HFFc6 (cell line): Measurements from ENCODE around the gene SORBS2. TPM values are rescaled to one million over a fixed set of nuclear protein-coding genes. Genes with fewer than 3 reads are reported as not detected.

Experiments
- DNase-seq: peaks from one replicate; pipeline ENCODE4 v3.0.0-alpha.2; 2018
- H3K27ac Mint-ChIP-seq: 2 replicates; pipeline ENCODE4 v1.8.0; 2020; ENCODE audit warnings: mild to moderate bottlenecking, mixed read lengths
- H3K27me3 Mint-ChIP-seq: 2 replicates; pipeline ENCODE4 v1.8.0; 2021; ENCODE audit warnings: mild to moderate bottlenecking, moderate library complexity, mixed read lengths; ENCODE audit not compliant: insufficient read depth
- H3K36me3 Mint-ChIP-seq: 2 replicates; pipeline ENCODE4 v1.8.0; 2021; ENCODE audit warnings: low read depth, mixed read lengths
- H3K4me1 Mint-ChIP-seq: 2 replicates; pipeline ENCODE4 v1.8.0; 2020; ENCODE audit warnings: low read depth, mixed read lengths
- H3K4me3 Mint-ChIP-seq: 2 replicates; pipeline ENCODE4 v1.8.0; 2020; ENCODE audit warnings: mild to moderate bottlenecking, moderate library complexity, mixed read lengths
- H3K9me3 Mint-ChIP-seq: 2 replicates; pipeline ENCODE4 v1.8.0; 2020; ENCODE audit warnings: mild to moderate bottlenecking, mixed read lengths
- total RNA-seq, 6 experiments: library from RNA; stranded (reverse); fragmentation: NEBNext Ultra II Directional; extraction: Animal tissue kit (Norgen Biotek cat#: 25700); gene quantifications; 2 replicates in 1 of 6; 3 replicates in 5 of 6; pipeline ENCODE4 v1.2.3, GENCODE V29; 2021
- TF ChIP-seq, protein P1 (sequence below): fragments of 200-600 bp; sonication (generic); IDR thresholded peaks from 2 replicates; pipeline ENCODE4 v1.5.0; 2021; ENCODE audit warnings: antibody characterized with exemption, mild to moderate bottlenecking

Gene SORBS2
- total RNA-seq, 6 experiments from 2014 or later: 0.48 to 3.6 (median 0.72) TPM

DNA sequence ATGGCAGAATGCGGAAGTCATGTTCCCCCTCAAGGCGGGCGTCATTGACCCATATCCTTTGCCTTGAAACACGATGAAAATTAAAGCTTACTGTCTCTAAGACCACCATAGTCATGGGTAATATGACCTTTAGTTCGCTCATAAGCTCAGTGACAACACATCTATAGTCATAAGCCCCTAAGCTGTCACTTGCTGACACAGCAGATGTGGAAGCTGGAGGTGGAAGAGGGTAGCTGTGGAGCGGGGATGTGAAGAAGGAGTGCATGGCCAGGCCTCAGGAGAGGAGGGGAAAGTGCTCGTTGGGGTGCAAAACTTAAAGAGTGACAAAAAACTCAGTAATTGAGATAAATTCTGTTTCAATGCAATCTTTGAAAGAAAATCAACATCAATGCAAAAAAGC lies 142.7 kb downstream of the SORBS2 start:
- H3K4me1 Mint-ChIP-seq: peaks cover 7% of the 10 kb centered on the region; the same call in 1 of the 2 replicates
- no peaks in the 10 kb centered on the region for H3K9me3 Mint-ChIP-seq
- no peak for DNase-seq
- TF ChIP-seq, protein P1, sequence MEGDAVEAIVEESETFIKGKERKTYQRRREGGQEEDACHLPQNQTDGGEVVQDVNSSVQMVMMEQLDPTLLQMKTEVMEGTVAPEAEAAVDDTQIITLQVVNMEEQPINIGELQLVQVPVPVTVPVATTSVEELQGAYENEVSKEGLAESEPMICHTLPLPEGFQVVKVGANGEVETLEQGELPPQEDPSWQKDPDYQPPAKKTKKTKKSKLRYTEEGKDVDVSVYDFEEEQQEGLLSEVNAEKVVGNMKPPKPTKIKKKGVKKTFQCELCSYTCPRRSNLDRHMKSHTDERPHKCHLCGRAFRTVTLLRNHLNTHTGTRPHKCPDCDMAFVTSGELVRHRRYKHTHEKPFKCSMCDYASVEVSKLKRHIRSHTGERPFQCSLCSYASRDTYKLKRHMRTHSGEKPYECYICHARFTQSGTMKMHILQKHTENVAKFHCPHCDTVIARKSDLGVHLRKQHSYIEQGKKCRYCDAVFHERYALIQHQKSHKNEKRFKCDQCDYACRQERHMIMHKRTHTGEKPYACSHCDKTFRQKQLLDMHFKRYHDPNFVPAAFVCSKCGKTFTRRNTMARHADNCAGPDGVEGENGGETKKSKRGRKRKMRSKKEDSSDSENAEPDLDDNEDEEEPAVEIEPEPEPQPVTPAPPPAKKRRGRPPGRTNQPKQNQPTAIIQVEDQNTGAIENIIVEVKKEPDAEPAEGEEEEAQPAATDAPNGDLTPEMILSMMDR: no peak
- peaks cover 7% of the 10 kb centered on the region for H3K27me3 Mint-ChIP-seq
- H3K4me3 Mint-ChIP-seq: no peak overlapping the region
- no peak overlapping the region for H3K27ac Mint-ChIP-seq
- no peaks in the 10 kb centered on the region for H3K36me3 Mint-ChIP-seq

DNA sequence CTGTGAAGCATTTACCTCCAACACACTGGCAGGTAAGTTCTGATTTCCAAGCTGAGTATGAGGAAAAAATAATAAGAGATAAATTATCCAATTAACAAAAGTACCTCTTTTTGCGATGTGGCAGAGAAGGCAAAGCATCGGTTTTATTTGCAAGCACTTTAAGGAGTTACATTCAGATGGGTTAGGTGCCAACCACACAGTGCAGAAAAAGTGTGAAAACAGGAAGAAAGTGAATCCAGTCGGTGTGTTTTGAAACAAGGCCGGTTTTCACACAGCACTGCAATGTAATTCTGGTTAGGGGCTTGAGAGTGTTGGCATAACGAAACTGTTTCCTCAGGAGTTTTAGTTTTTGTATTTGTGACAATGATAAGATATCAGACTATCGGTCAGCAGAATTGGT lies 145.8 kb downstream of the SORBS2 start:
- H3K9me3 Mint-ChIP-seq: no peaks in the 10 kb centered on the region
- H3K27me3 Mint-ChIP-seq: peaks cover 13% of the 10 kb centered on the region

DNA sequence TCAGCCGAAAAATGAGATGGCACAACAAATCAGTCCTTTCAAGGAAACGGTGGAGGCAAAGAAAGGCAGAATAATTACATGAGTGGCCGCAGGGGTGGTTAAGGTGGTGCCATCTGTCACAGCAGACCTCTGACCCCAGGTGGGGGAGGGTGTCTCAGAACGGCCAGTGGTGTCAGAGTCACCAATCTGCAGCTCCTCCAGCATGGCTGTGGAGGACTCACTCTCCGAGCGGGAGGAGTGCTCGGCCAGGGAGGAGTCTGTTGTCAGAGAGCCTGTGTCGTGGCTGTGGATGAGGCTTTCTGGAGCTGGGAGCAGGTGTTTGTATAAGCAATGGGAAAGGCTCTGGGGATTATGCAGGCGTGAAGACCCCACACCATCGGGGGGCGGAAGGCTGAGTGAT lies 146.3 kb downstream of the SORBS2 start:
- no peak overlapping the region for H3K27ac Mint-ChIP-seq
- no peaks in the 10 kb centered on the region for H3K4me1 Mint-ChIP-seq
- H3K4me3 Mint-ChIP-seq: no peak overlapping the region
- H3K9me3 Mint-ChIP-seq: no peaks in the 10 kb centered on the region
- no peaks in the 10 kb centered on the region for H3K36me3 Mint-ChIP-seq
- peaks cover 12% of the 10 kb centered on the region for H3K27me3 Mint-ChIP-seq
- no peak for DNase-seq
- TF ChIP-seq, protein P1: no peak

More for the DNA sequence above, 145.8 kb downstream of the SORBS2 start:
- Mint-ChIP-seq H3K27ac (no peak overlapping the region), H3K4me3 (no peak overlapping the region), H3K4me1 (no peaks in the 10 kb centered on the region), H3K36me3 (no peaks in the 10 kb centered on the region)
- no peak for DNase-seq
- TF ChIP-seq, protein P1: no peak

DNA sequence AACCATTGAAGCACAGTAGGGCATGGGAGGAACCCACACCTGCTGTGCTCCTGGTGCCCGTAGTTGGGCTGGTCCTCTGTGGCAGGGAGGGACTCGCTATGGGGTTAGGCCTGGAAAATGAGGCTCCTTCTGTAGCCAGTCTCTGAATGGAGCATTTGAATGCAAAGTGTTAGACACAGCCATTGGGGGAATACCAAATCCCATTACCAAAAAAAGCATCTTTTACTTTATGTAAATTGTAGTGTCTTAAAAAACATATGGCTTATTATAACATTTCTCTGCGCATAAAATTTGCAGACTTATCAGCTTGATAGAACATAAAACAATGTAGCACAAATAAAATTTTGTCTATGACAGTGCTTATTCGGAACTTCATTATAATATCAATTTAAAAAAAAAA lies 147.5 kb downstream of the SORBS2 start:
- Mint-ChIP-seq H3K27me3 (peaks cover 13% of the 10 kb centered on the region), H3K9me3 (no peaks in the 10 kb centered on the region), H3K27ac (no peak overlapping the region), H3K36me3 (no peaks in the 10 kb centered on the region), H3K4me3 (no peak overlapping the region), H3K4me1 (no peaks in the 10 kb centered on the region)
- TF ChIP-seq, protein P1: no peak
- DNase-seq: no peak

DNA sequence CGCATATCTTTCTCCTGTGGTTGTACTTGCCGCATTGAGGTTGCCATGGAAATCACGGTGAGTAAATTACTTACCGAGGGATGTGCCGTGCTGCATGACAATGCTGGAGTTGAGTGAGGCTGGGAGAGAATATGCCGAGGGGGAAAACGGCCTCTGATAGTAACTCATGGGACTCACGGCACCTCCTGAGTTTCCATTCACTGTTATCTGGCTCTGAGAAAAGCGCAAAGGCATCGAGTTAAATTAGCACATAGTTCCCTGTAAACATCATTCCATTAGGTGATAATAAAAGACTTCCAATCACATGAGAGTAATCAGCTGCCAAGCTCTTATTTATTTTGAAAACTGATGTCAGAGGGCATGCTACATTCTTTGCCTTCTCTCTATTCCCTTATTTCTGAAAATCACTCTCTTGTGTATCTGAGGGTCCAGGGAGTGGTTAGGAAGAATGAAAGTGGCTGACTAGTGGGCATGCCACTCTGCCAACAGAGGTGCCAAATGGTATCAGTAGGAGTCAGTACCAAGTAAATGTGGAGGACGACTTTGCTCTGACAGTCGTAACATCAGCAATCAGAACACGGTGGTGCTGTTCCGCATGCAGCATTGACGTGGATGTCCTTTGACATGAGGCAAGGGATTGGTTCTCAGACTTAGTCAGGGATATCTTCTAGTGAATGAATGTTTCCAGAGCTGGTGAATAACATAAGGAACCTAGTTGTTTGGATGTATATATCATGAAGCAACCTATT lies 149.8 kb downstream of the SORBS2 start:
- no peaks in the 10 kb centered on the region for H3K9me3 Mint-ChIP-seq
- TF ChIP-seq, protein P1: no peak
- H3K4me1 Mint-ChIP-seq: no peaks in the 10 kb centered on the region
- DNase-seq: no peak
- no peaks in the 10 kb centered on the region for H3K36me3 Mint-ChIP-seq
- peaks cover 18% of the 10 kb centered on the region for H3K27me3 Mint-ChIP-seq
- H3K27ac Mint-ChIP-seq: no peak overlapping the region
- no peak overlapping the region for H3K4me3 Mint-ChIP-seq
